Measurements from ENCODE around the gene TAS2R30.
"Not testable (repeated sequence)": the region's sequence is repeated elsewhere in the genome, so short reads cannot be mapped to it uniquely, and the experiment has no call there.

Gene TAS2R30

DNA sequence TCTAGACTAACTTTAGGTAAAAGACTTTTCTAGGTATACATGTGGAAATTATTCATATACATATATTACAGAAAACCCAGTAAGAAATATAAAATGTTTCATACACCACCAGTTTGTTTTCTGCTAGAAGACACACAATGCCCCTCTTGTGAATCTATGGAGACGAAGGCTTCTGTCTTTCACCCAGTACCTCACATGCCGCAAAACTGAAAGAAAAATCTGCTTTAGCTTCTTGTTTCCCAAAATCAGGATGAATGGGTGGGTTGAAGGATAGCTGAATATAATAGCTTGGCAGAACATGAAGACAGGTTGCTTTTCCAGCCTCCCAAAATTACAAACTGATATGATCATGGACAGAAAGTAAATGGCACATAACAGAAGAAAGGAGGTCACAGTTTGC lies 1.3 kb downstream of the TAS2R30 start:
- Histone ChIP-seq H3K27me3 (ENCODE audit: control insufficient read depth, insufficient read depth, low read length, poor library complexity, severe bottlenecking) (no peaks in the 10 kb centered on the region), H3K9me3 (ENCODE audit: control insufficient read depth, low read length) (no peaks in the 10 kb centered on the region), H3K36me3 (ENCODE audit: control insufficient read depth, insufficient read depth, low read length) (no peaks in the 10 kb centered on the region), H3K27ac (ENCODE audit: insufficient read depth, low read depth, low read length, poor library complexity, severe bottlenecking) (no peak overlapping the region), H3K4me3 (ENCODE audit: insufficient read depth, low read depth, low read length) (no peak overlapping the region), H3K4me1 (ENCODE audit: control insufficient read depth, insufficient read depth, low read length) (no peaks in the 10 kb centered on the region)
- 96 to 97% methylated on average over 2 of the region's 2 CpGs for WGBS, 2 experiments

DNA sequence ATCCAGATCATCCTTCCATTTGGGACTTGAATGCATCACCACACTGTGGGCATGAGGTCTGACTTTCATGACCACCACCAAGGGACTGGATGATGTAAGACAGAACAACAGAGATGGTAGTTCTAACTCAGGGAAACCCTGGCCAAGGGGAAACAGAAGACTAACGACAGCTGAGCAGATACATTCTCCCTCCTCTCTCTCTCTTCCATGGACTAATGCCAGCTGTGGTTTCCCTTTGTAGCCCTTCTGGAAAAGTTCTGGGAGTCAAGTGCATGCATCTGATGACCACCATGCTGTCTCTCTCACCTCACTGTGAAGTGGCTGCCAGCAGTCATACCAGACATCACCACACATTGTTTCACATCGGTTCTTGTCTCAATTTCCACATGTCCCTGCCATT lies 3.4 kb downstream of the TAS2R30 start:
- WGBS, 2 experiments: 0% methylated on average over 1 of the region's 2 CpGs
- Histone ChIP-seq H3K27ac (ENCODE audit: insufficient read depth, low read depth, low read length, poor library complexity, severe bottlenecking) (no peak overlapping the region), H3K4me1 (ENCODE audit: control insufficient read depth, insufficient read depth, low read length) (no peaks in the 10 kb centered on the region), H3K27me3 (ENCODE audit: control insufficient read depth, insufficient read depth, low read length, poor library complexity, severe bottlenecking) (no peaks in the 10 kb centered on the region), H3K9me3 (ENCODE audit: control insufficient read depth, low read length) (no peaks in the 10 kb centered on the region), H3K36me3 (ENCODE audit: control insufficient read depth, insufficient read depth, low read length) (no peaks in the 10 kb centered on the region), H3K4me3 (ENCODE audit: insufficient read depth, low read depth, low read length) (no peak overlapping the region)

DNA sequence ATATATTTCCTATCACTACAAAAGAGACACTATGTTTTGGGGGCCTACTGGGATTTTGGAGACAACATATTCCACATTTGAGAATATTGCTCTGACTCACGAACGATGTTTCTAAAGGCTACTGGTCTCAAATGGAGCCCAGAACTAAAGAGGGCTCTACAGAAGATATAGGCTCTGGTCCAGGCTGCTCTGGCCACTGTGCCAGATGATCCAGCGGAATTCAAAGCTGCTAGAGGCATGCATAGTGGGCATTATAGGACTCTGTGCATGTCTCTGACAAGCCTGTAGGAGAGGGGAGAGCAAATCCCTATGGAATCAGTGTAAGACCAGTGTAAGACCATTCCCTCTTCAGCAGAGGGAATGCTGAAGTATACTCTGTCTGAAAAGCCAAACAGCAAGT lies 4.1 kb downstream of the TAS2R30 start:
- Histone ChIP-seq H3K27me3 (ENCODE audit: control insufficient read depth, insufficient read depth, low read length, poor library complexity, severe bottlenecking) (no peaks in the 10 kb centered on the region), H3K9me3 (ENCODE audit: control insufficient read depth, low read length) (no peaks in the 10 kb centered on the region), H3K4me1 (ENCODE audit: control insufficient read depth, insufficient read depth, low read length) (no peaks in the 10 kb centered on the region), H3K27ac (ENCODE audit: insufficient read depth, low read depth, low read length, poor library complexity, severe bottlenecking) (no peak overlapping the region), H3K4me3 (ENCODE audit: insufficient read depth, low read depth, low read length) (no peak overlapping the region), H3K36me3 (ENCODE audit: control insufficient read depth, insufficient read depth, low read length) (no peaks in the 10 kb centered on the region)
- 93 to 97% methylated on average over 3 of the region's 3 CpGs for WGBS, 2 experiments

DNA sequence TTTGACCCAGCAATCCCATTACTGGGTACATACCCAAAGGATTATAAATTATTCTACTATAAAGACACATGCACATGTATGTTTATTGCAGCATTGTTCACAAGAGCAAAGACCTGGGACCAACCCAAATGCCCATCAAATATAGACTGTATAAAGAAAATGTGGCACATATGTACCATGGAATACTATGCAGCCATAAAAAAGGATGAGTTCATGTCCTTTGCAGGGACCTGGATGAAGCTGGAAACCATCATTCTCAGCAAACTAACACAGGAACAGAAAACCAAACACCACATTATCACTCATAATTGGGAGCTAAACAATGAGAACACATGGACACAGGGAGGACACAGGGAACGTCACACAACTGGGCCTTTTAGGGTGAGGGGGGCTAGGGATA lies 20.3 kb downstream of the TAS2R30 start:
- H3K27ac ChIP-seq (ENCODE audit: insufficient read depth, low read depth, low read length, poor library complexity, severe bottlenecking); H3K27me3 ChIP-seq (ENCODE audit: control insufficient read depth, insufficient read depth, low read length, poor library complexity, severe bottlenecking); H3K9me3 ChIP-seq (ENCODE audit: control insufficient read depth, low read length); H3K36me3 ChIP-seq (ENCODE audit: control insufficient read depth, insufficient read depth, low read length); H3K4me3 ChIP-seq (ENCODE audit: insufficient read depth, low read depth, low read length); H3K4me1 ChIP-seq (ENCODE audit: control insufficient read depth, insufficient read depth, low read length): not testable (repeated sequence)
- 87 to 97% methylated on average over 1 of the region's 1 CpG for WGBS, 2 experiments

DNA sequence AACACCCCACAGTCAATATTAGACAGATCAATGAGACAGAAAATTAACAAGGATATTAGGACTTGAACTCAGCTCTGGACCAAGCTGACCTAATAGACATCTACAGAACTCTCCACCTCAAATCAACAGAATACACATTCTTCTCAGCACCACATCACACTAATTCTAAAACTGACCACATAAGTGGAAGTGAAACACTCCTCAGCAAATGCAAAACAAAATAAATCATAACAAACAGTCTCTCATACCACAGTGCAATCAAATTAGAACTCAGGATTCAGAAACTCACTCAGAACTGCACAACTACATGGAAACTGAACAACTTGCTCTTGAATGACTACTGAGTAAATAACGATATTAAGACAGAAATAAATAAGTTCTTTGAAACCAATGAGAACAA lies 23.2 kb downstream of the TAS2R30 start:
- H3K36me3 ChIP-seq (ENCODE audit: control insufficient read depth, insufficient read depth, low read length): not testable (repeated sequence)

DNA sequence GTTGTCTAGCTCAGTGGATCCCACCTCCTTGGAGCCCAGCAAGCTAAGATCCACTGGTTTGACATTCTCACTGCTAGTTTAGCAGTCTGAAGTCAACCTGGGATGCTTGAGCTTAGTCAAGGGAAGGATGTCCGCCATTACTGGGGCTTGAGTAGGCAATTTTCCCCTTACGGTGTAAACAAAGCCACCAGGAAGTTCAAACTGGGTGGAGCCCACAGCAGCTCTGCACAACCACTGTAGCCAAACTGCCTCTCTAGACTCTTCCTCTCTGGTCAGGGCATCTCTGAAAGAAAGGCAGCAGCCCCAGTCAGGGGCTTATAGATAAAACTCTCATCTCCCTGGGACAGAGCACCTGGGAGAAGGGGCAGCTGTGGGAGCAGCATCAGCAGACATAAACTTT lies 25.6 kb downstream of the TAS2R30 start:
- no peaks in the 10 kb centered on the region for H3K27me3 ChIP-seq (ENCODE audit: control insufficient read depth, insufficient read depth, low read length, poor library complexity, severe bottlenecking)
- H3K36me3 ChIP-seq (ENCODE audit: control insufficient read depth, insufficient read depth, low read length): no peaks in the 10 kb centered on the region
- no peak overlapping the region for H3K4me3 ChIP-seq (ENCODE audit: insufficient read depth, low read depth, low read length)
- no peaks in the 10 kb centered on the region for H3K9me3 ChIP-seq (ENCODE audit: control insufficient read depth, low read length)
- H3K4me1 ChIP-seq (ENCODE audit: control insufficient read depth, insufficient read depth, low read length): no peaks in the 10 kb centered on the region
- no peak overlapping the region for H3K27ac ChIP-seq (ENCODE audit: insufficient read depth, low read depth, low read length, poor library complexity, severe bottlenecking)
- 91 to 97% methylated on average over 2 of the region's 2 CpGs for WGBS, 2 experiments

More for the DNA sequence above, 23.2 kb downstream of the TAS2R30 start:
- not testable (repeated sequence) for H3K27ac ChIP-seq (ENCODE audit: insufficient read depth, low read depth, low read length, poor library complexity, severe bottlenecking); H3K27me3 ChIP-seq (ENCODE audit: control insufficient read depth, insufficient read depth, low read length, poor library complexity, severe bottlenecking); H3K4me3 ChIP-seq (ENCODE audit: insufficient read depth, low read depth, low read length); H3K9me3 ChIP-seq (ENCODE audit: control insufficient read depth, low read length); H3K4me1 ChIP-seq (ENCODE audit: control insufficient read depth, insufficient read depth, low read length)
- 100% methylated on average over 1 of the region's 1 CpG; no CpG with 5 or more reads in 1 of the 2 experiments for WGBS, 2 experiments

DNA sequence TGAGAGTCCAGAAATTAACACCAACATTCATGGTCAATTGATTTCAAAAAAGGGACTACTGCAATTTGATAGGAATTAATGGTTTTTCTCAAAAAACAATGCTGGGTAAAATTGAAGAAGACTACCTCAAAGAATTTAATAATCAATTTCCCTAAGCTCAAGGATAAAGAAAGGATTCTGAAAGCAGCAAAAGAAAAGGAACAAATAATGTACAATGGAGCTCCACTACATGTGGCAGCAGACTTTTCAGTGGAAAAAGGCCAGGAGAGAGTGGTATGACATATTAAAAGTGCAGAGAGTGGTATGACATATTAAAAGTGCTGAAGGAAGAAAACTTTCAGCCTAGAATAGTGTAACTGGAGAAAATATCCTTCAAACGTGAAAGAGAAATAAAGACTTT lies 26.7 kb downstream of the TAS2R30 start:
- no peak overlapping the region for H3K4me3 ChIP-seq (ENCODE audit: insufficient read depth, low read depth, low read length)
- no peaks in the 10 kb centered on the region for H3K27me3 ChIP-seq (ENCODE audit: control insufficient read depth, insufficient read depth, low read length, poor library complexity, severe bottlenecking)
- WGBS, 2 experiments: 91 to 96% methylated on average over 1 of the region's 1 CpG
- H3K36me3 ChIP-seq (ENCODE audit: control insufficient read depth, insufficient read depth, low read length): no peaks in the 10 kb centered on the region
- H3K4me1 ChIP-seq (ENCODE audit: control insufficient read depth, insufficient read depth, low read length): no peaks in the 10 kb centered on the region
- H3K27ac ChIP-seq (ENCODE audit: insufficient read depth, low read depth, low read length, poor library complexity, severe bottlenecking): no peak overlapping the region
- H3K9me3 ChIP-seq (ENCODE audit: control insufficient read depth, low read length): no peaks in the 10 kb centered on the region

DNA sequence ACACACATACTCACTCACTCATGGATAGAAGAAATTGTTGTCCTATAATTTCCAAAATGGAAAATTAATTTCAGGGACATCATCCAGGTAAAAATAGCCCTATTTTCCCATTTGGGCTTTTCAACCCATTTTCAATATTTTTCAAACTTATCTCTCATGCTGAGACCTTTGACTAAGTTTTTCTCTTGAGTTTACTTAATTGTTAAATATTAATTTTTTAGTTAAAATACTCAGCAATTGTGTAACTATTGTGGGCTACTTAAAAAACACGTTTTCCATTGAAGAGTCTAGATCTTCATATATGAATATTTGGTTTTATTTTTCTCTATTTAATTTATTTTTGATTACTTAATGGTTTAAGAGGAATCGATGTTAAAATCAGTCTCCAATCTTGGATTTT lies 28.2 kb downstream of the TAS2R30 start:
- WGBS, 2 experiments: no CpG with 5 or more reads among the region's 2 CpGs
- H3K4me3 ChIP-seq (ENCODE audit: insufficient read depth, low read depth, low read length): no peak overlapping the region
- no peaks in the 10 kb centered on the region for H3K9me3 ChIP-seq (ENCODE audit: control insufficient read depth, low read length)
- H3K27ac ChIP-seq (ENCODE audit: insufficient read depth, low read depth, low read length, poor library complexity, severe bottlenecking): no peak overlapping the region
- no peaks in the 10 kb centered on the region for H3K36me3 ChIP-seq (ENCODE audit: control insufficient read depth, insufficient read depth, low read length)
- no peaks in the 10 kb centered on the region for H3K27me3 ChIP-seq (ENCODE audit: control insufficient read depth, insufficient read depth, low read length, poor library complexity, severe bottlenecking)
- no peaks in the 10 kb centered on the region for H3K4me1 ChIP-seq (ENCODE audit: control insufficient read depth, insufficient read depth, low read length)

DNA sequence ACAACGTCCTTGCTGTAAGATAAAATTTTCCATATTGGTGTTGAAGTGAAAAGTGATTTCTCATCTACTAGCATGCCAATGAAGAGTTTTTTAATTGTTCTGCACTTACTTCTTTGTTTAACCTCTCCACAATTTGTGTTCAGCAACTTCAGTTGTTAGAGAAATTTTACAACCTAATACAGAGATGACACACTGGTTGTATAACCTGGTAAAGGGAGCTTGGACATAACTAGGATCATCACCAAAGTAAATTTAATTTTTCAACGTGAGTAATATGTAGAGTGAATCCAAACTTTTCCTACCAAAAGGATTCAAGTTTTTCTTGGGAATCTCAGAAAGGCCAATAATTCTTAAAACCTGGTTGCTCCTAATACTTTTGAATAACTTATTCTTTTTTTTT lies 28.9 kb downstream of the TAS2R30 start:
- Histone ChIP-seq H3K27ac (ENCODE audit: insufficient read depth, low read depth, low read length, poor library complexity, severe bottlenecking) (no peak overlapping the region), H3K4me3 (ENCODE audit: insufficient read depth, low read depth, low read length) (no peak overlapping the region), H3K27me3 (ENCODE audit: control insufficient read depth, insufficient read depth, low read length, poor library complexity, severe bottlenecking) (no peaks in the 10 kb centered on the region), H3K36me3 (ENCODE audit: control insufficient read depth, insufficient read depth, low read length) (no peaks in the 10 kb centered on the region), H3K9me3 (ENCODE audit: control insufficient read depth, low read length) (no peaks in the 10 kb centered on the region), H3K4me1 (ENCODE audit: control insufficient read depth, insufficient read depth, low read length) (no peaks in the 10 kb centered on the region)
- 100% methylated on average over 1 of the region's 2 CpGs; no CpG with 5 or more reads in 1 of the 2 experiments for WGBS, 2 experiments

DNA sequence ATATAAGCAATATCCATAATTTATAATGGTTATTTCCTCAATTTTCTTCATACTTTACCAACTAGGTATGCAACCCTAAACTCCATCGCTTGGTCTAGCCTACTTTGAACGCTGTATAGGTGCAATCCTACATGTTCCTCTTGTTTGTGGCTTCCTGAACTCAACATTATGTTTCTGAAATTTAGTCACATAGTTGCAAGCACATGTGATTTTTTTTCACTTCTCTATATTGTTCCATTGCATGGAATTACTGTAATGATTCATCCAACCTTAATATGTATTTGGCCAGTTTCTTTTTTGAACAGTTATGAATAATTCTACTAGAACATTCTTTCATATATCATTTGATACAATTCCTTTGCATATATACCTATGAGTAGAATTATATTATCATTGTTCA lies 39.5 kb downstream of the TAS2R30 start:
- WGBS, 2 experiments: no CpG with 5 or more reads among the region's 2 CpGs
- H3K27ac ChIP-seq (ENCODE audit: insufficient read depth, low read depth, low read length, poor library complexity, severe bottlenecking); H3K36me3 ChIP-seq (ENCODE audit: control insufficient read depth, insufficient read depth, low read length); H3K27me3 ChIP-seq (ENCODE audit: control insufficient read depth, insufficient read depth, low read length, poor library complexity, severe bottlenecking); H3K9me3 ChIP-seq (ENCODE audit: control insufficient read depth, low read length); H3K4me3 ChIP-seq (ENCODE audit: insufficient read depth, low read depth, low read length); H3K4me1 ChIP-seq (ENCODE audit: control insufficient read depth, insufficient read depth, low read length): not testable (repeated sequence)

DNA sequence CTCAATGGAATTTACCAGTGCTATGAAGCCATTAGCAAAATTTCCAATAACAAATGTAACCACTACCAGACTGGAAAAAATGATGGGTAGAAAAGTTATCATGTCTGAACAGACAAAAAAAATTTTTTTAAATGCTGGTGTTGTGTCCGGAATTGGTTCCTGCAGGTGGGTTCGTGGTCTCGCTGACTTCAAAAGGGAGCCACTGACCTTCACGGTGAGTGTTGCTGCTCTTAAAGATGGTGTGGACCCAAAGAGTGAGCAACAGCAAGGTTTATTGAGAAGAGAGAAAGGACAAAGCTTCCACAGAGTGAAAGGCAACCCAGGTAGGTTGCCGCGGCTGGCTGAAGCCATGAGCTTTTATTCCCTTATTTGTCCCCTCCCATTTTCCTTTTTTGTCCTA lies 42.3 kb downstream of the TAS2R30 start, which contains the start of gene TAS2R43:
TSS of gene TAS2R43 (minus strand) at position 186 of the 400 bp plus-strand sequence. CDS start at position 102, 84 bp downstream.
- Histone ChIP-seq H3K9me3 (ENCODE audit: control insufficient read depth, low read length) (no peaks in the 10 kb centered on the region), H3K27ac (ENCODE audit: insufficient read depth, low read depth, low read length, poor library complexity, severe bottlenecking) (no peak within 1 kb of the TSS), H3K27me3 (ENCODE audit: control insufficient read depth, insufficient read depth, low read length, poor library complexity, severe bottlenecking) (no peaks in the 10 kb centered on the region), H3K4me1 (ENCODE audit: control insufficient read depth, insufficient read depth, low read length) (no peaks in the 10 kb centered on the region), H3K36me3 (ENCODE audit: control insufficient read depth, insufficient read depth, low read length) (no peaks in the 10 kb centered on the region), H3K4me3 (ENCODE audit: insufficient read depth, low read depth, low read length) (no peak within 1 kb of the TSS)
- WGBS, 2 experiments: no CpG with 5 or more reads among the region's 6 CpGs

Measured in ectodermal cell (in vitro differentiated cells).